ENCODE results near the gene TMEM161A.
A peak's percentile ranks its signal among the peaks of the same experiment; 100 is the strongest.
"Not testable (repeated sequence)": the region's sequence is repeated elsewhere in the genome, so short reads cannot be mapped to it uniquely, and the experiment has no call there.

Gene TMEM161A

GRCh38 chr19:19176950-19177349 lies 38.7 kb upstream of the TMEM161A start:
- Mint-ChIP-seq H3K27ac (no peak overlapping the region), H3K36me3 (ENCODE audit: low read depth) (peaks cover 7% of the 10 kb centered on the region), H3K4me3 (no peak overlapping the region), H3K27me3 (ENCODE audit: low read depth) (no peaks in the 10 kb centered on the region), H3K4me1 (peaks cover 6% of the 10 kb centered on the region), H3K9me3 (no peaks in the 10 kb centered on the region)
- TF ChIP-seq CTCF (IDR thresholded peaks at IDR 0.05; ENCODE audit: unreplicated experiment in 3 of 3), result no peak

- H3K4me1 Mint-ChIP-seq, result peaks cover 29% of the 10 kb centered on the region
- not testable (repeated sequence) for H3K27me3 Mint-ChIP-seq (ENCODE audit: low read depth); H3K4me3 Mint-ChIP-seq; H3K9me3 Mint-ChIP-seq; H3K36me3 Mint-ChIP-seq (ENCODE audit: low read depth); H3K27ac Mint-ChIP-seq
Observed at GRCh38 chr19:19173243-19173642, 35.0 kb upstream of the TMEM161A start.

GRCh38 chr19:19171821-19172532 lies 33.7 kb upstream of the TMEM161A start:
- Mint-ChIP-seq H3K4me3 (peak overlapping the region in 2 of 3 experiments; percentile 2 to 18), H3K27ac (peak overlapping the region in 1 of 3 experiments; percentile 43), H3K4me1 (peaks cover 29% of the 10 kb centered on the region), H3K27me3 (ENCODE audit: low read depth) (peaks cover 5% of the 10 kb centered on the region), H3K9me3 (no peaks in the 10 kb centered on the region), H3K36me3 (ENCODE audit: low read depth) (no peaks in the 10 kb centered on the region)
- no peak for TF ChIP-seq CTCF (IDR thresholded peaks at IDR 0.05; ENCODE audit: unreplicated experiment in 3 of 3)

- H3K4me3 Mint-ChIP-seq, result peak overlapping the region; percentile 32 to 50 (median 46)
- H3K4me1 Mint-ChIP-seq, result peaks cover 29% of the 10 kb centered on the region
- H3K36me3 Mint-ChIP-seq (ENCODE audit: low read depth), result no peaks in the 10 kb centered on the region
- peak overlapping the region; percentile 6 to 43 (median 14) for H3K27ac Mint-ChIP-seq
- H3K27me3 Mint-ChIP-seq (ENCODE audit: low read depth), result peaks cover 5% of the 10 kb centered on the region
- H3K9me3 Mint-ChIP-seq, result no peaks in the 10 kb centered on the region
- no peak for TF ChIP-seq CTCF (IDR thresholded peaks at IDR 0.05; ENCODE audit: unreplicated experiment in 3 of 3)
Observed at GRCh38 chr19:19170873-19171672, 32.8 kb upstream of the TMEM161A start.

GRCh38 chr19:19170053-19170872 lies 32.0 kb upstream of the TMEM161A start, which contains the start of gene MEF2B:
Gene MEF2B, minus strand, starts transcription at chr19:19170263. Its CDS starts 19,528 bp downstream, at chr19:19150735.
- peaks cover 29% of the 10 kb centered on the region for H3K4me1 Mint-ChIP-seq
- peaks cover 5% of the 10 kb centered on the region for H3K27me3 Mint-ChIP-seq (ENCODE audit: low read depth)
- H3K36me3 Mint-ChIP-seq (ENCODE audit: low read depth), result no peaks in the 10 kb centered on the region
- TF ChIP-seq CTCF (IDR thresholded peaks at IDR 0.05; ENCODE audit: unreplicated experiment in 3 of 3), result no peak
- H3K4me3 Mint-ChIP-seq, result peak within 1 kb of the TSS; percentile 32 to 50 (median 46)
- no peaks in the 10 kb centered on the region for H3K9me3 Mint-ChIP-seq
- peak within 1 kb of the TSS; percentile 6 to 43 (median 40) for H3K27ac Mint-ChIP-seq
